Activated CD4-positive, alpha-beta T cell treated with anti-CD3 and anti-CD28 coated beads for 36 hours (primary cell): Measurements from ENCODE around the gene CAMK1D. TPM values are rescaled to one million over a fixed set of nuclear protein-coding genes. Genes with fewer than 3 reads are reported as not detected.
A peak's percentile ranks its signal among the peaks of the same experiment; 100 is the strongest.

Source experiments
- ATAC-seq: fragments of 200-7000 bp; cut with Tn5 transposase; one replicate; pipeline ENCODE4 v1.10.0; 2021; ENCODE audit warnings: mild to moderate bottlenecking, moderate library complexity
- CTCF ChIA-PET: fragments of 350-600 bp; sonication (Branson Sonifier 250); formaldehyde crosslinking; loops from one replicate; lab custom pipeline; 2021; ENCODE audit warnings: antibody characterized with exemption; lab: Charles Lee
- POLR2A ChIA-PET: fragments of 350-600 bp; sonication (Branson Sonifier 250); formaldehyde crosslinking; loops from one replicate; lab custom pipeline; 2021; ENCODE audit warnings: antibody characterized with exemption, inconsistent platforms; lab: Charles Lee
- DNase-seq: peaks from one replicate; pipeline ENCODE4 v3.0.0-alpha.2; 2020
- H3K27ac Mint-ChIP-seq: one replicate; pipeline ENCODE4 v1.8.0; 2021; ENCODE audit warnings: mixed read lengths
- H3K27me3 Mint-ChIP-seq: one replicate; pipeline ENCODE4 v1.8.0; 2021; ENCODE audit warnings: mixed read lengths
- H3K36me3 Mint-ChIP-seq: one replicate; pipeline ENCODE4 v1.8.0; 2021; ENCODE audit warnings: low read depth, mixed read lengths
- H3K4me1 Mint-ChIP-seq: one replicate; pipeline ENCODE4 v1.8.0; 2021; ENCODE audit warnings: mixed read lengths
- H3K4me3 Mint-ChIP-seq: one replicate; pipeline ENCODE4 v1.8.0; 2021; ENCODE audit warnings: mild to moderate bottlenecking, moderate library complexity, mixed read lengths
- H3K9me3 Mint-ChIP-seq: one replicate; pipeline ENCODE4 v1.8.0; 2021; ENCODE audit warnings: low read depth, mixed read lengths
- intact Hi-C, 2 experiments: fragments of 100-400 bp; cut with DNase I in 1 of 2; cut with micrococcal nuclease in 1 of 2; formaldehyde crosslinking; loops; one replicate each; pipeline versions ENCODE4 v1.14.2 to v1.15.1; 2022 to 2024; cut with DNase I, micrococcal nuclease
- total RNA-seq, 2 experiments: library from RNA; stranded (reverse); gene quantifications; one replicate each; pipeline ENCODE4 v1.2.3, GENCODE V29; 2021

Gene CAMK1D
- total RNA-seq, 2 experiments from 2014 or later: 16.0 to 16.3 TPM

DNA sequence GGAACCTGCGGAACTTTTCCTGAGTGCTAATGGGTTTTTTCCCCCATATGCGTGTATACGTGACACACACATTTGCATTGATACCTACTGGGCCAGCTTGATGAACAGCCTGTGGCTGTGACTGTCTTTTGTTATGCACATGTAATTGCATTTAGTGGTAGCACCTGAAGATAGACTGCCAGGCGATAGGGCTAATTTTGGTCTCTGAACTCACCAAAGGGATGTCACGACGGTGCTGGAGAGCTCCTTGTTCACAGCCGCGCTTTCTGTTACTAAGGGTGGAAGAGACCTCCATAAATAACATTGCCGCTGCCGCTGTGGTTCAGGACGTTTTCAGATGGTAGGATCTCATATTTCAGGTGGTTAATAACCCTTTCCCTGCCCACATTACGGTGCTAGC lies 133.2 kb downstream of the CAMK1D start:
- no peaks in the 10 kb centered on the region for H3K27me3 Mint-ChIP-seq
- DNase-seq (no peak), ATAC-seq (no peak)
- ChIA-PET POLR2A (interaction anchor here (0.5 kb wide), 2 partner anchors 92 to 130 kb away, joined by 3 to 4 read pairs; no protein-coding TSS in a partner anchor), CTCF (interaction anchor here (0.7 to 0.8 kb wide), 2 partner anchors 13 to 388 kb away, joined by 3 to 4 read pairs; no protein-coding TSS in a partner anchor)
- H3K9me3 Mint-ChIP-seq: peaks cover 1% of the 10 kb centered on the region
- no peak overlapping the region for H3K27ac Mint-ChIP-seq
- no peak overlapping the region for H3K4me3 Mint-ChIP-seq
- intact Hi-C loops: loop anchor here in 1 of 2 experiments (10.0 kb wide), 1 partner anchor 232 kb away; no protein-coding TSS in a partner anchor
- no peaks in the 10 kb centered on the region for H3K36me3 Mint-ChIP-seq
- H3K4me1 Mint-ChIP-seq: peaks cover 24% of the 10 kb centered on the region

DNA sequence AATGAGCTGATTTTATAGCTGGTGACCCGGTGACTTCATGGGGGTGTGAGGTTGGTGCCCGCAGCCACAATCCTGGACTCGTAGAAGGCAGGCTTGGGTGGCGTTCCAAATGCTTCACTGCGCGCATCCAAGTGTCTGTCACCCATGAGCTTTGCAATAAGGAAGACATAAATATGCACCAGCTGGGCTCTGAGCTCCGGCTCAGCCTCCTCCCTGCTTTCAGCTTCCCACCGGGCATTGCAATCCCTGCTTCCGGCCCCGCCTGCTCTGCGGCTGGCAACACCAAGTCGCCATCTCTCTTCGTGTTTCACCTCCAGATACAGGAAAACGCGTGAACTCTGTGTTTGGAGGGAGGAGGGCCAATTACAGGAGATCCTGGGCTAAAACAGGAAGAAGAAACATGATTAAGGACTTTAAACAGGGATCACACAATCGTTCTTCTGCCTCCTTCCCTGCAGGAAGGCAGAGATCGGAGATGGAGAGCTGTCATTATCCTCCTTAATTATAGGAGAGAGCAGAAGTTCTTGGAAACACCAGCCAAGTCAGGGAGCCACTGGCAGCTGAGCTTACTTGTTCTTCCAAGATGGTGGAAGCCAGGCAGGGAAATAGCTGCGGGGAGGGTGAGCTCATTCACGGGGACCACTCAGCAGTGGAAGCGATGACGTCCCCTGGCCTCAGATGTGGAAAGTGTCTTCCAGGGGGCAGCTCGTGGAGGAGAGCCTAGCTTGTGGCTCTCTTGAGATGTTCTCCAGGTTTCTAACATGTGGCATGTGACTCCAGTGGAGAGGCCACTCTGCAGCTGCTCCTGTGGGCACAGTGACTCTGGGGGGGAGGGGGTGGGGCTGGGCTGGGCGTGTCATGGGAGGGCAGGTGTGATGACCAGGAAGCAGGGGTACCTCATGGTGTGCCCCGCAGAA lies 134.9 kb downstream of the CAMK1D start:
- Mint-ChIP-seq H3K4me1 (peaks cover 21% of the 10 kb centered on the region), H3K27ac (peak overlapping the region; percentile 58), H3K4me3 (no peak overlapping the region), H3K27me3 (no peaks in the 10 kb centered on the region), H3K36me3 (no peaks in the 10 kb centered on the region), H3K9me3 (peaks cover 1% of the 10 kb centered on the region)
- no peak for ATAC-seq
- intact Hi-C loops: loop anchor here in 1 of 2 experiments (2.0 to 10.0 kb wide), 2 partner anchors 219 to 231 kb away; no protein-coding TSS in a partner anchor
- no peak for DNase-seq
- CTCF ChIA-PET: interaction anchor here (0.9 to 1.9 kb wide), 3 partner anchors 134 to 269 kb away, joined by 3 to 11 read pairs (median 8); no protein-coding TSS in a partner anchor
- POLR2A ChIA-PET: no interaction called here

GRCh38 chr10:12484941-12485805 lies 135.8 kb downstream of the CAMK1D start:
- ChIA-PET POLR2A (no interaction called here), CTCF (interaction anchor here (1.7 to 1.9 kb wide), 2 partner anchors 220 to 270 kb away, joined by 8 to 11 read pairs; no protein-coding TSS in a partner anchor)
- ATAC-seq: peak; percentile 82
- Mint-ChIP-seq H3K27me3 (no peaks in the 10 kb centered on the region), H3K9me3 (peaks cover 1% of the 10 kb centered on the region), H3K4me3 (peak overlapping the region; percentile 4), H3K27ac (peak overlapping the region; percentile 73), H3K4me1 (peaks cover 25% of the 10 kb centered on the region), H3K36me3 (no peaks in the 10 kb centered on the region)
- DNase-seq: peak; percentile 64
- intact Hi-C loops: loop anchor here (1.0 to 10.0 kb wide), 4 partner anchors 172 to 230 kb away; no protein-coding TSS in a partner anchor

DNA sequence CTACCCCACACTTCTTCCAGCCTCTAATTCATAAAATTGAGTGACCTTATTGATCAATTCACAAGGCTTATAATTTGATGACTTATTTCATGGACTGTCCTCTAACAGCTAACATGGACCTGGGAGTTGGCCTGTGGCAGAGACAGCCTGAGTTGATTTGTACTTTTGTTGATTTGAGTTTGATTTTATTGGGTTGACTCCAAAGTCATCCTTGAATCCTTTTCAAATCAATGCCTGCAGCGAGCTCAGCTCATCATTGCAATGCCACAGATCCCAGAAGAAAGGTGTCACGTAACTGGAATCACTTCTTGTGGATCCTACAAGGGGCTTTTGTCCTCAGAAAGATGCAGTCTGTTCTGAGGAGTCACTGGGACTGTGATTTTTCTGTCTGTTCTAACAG lies 138.0 kb downstream of the CAMK1D start:
- Mint-ChIP-seq H3K9me3 (no peaks in the 10 kb centered on the region), H3K4me3 (no peak overlapping the region), H3K36me3 (no peaks in the 10 kb centered on the region), H3K27ac (no peak overlapping the region), H3K27me3 (no peaks in the 10 kb centered on the region), H3K4me1 (peaks cover 28% of the 10 kb centered on the region)
- POLR2A ChIA-PET: no interaction called here
- DNase-seq (no peak), ATAC-seq (no peak)
- intact Hi-C loops: loop anchor here in 1 of 2 experiments (5.0 to 10.0 kb wide), 2 partner anchors 170 to 227 kb away; no protein-coding TSS in a partner anchor
- CTCF ChIA-PET: no interaction called here

- peaks cover 28% of the 10 kb centered on the region for H3K4me1 Mint-ChIP-seq
Measured at GRCh38 chr10:12488626-12489025, 139.3 kb downstream of the CAMK1D start.

GRCh38 chr10:12489357-12489756 lies 140.0 kb downstream of the CAMK1D start:
- ChIA-PET CTCF (interaction anchor here (0.7 kb wide), 1 partner anchor 226 kb away, joined by 3 read pairs; no protein-coding TSS in a partner anchor), POLR2A (interaction anchor here (0.6 kb wide), 1 partner anchor 162 kb away, joined by 3 read pairs; no protein-coding TSS in a partner anchor)
- Mint-ChIP-seq H3K4me1 (peaks cover 23% of the 10 kb centered on the region), H3K27ac (no peak overlapping the region), H3K9me3 (no peaks in the 10 kb centered on the region), H3K27me3 (no peaks in the 10 kb centered on the region), H3K4me3 (no peak overlapping the region), H3K36me3 (no peaks in the 10 kb centered on the region)
- ATAC-seq (no peak), DNase-seq (no peak)
- intact Hi-C loops: loop anchor here in 1 of 2 experiments (5.0 to 10.0 kb wide), 2 partner anchors 168 to 225 kb away; no protein-coding TSS in a partner anchor

More at GRCh38 chr10:12488626-12489025, 139.3 kb downstream of the CAMK1D start:
- no peaks in the 10 kb centered on the region for H3K36me3 Mint-ChIP-seq
- no peak overlapping the region for H3K4me3 Mint-ChIP-seq
- CTCF ChIA-PET: no interaction called here
- H3K27me3 Mint-ChIP-seq: no peaks in the 10 kb centered on the region
- POLR2A ChIA-PET: no interaction called here
- H3K9me3 Mint-ChIP-seq: no peaks in the 10 kb centered on the region
- DNase-seq (no peak), ATAC-seq (no peak)
- intact Hi-C loops: loop anchor here in 1 of 2 experiments (5.0 to 10.0 kb wide), 2 partner anchors 169 to 226 kb away; no protein-coding TSS in a partner anchor
- no peak overlapping the region for H3K27ac Mint-ChIP-seq

DNA sequence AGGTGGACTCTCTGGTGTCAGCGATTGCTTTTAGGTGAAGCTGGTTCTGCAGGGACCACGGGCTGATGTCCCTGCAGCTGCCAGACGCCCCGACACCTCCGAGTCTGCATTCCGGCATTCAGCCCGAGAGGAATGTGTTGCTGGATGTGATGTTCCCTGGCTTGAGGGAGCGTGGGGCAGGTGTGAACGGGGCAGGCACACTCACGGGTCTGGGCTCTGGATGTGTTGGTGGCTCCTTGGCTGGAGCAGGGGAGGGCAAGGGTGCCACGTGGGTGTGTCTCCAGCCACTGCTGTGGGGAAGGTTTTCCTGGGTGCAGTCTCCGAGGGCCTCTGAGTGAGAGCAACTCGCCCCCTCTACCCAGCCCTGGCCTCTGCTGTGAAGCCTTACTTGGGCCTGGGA lies 140.5 kb downstream of the CAMK1D start:
- Mint-ChIP-seq H3K4me3 (no peak overlapping the region), H3K4me1 (peaks cover 20% of the 10 kb centered on the region), H3K36me3 (no peaks in the 10 kb centered on the region), H3K27ac (no peak overlapping the region), H3K27me3 (no peaks in the 10 kb centered on the region), H3K9me3 (no peaks in the 10 kb centered on the region)
- CTCF ChIA-PET: interaction anchor here (0.7 kb wide), 1 partner anchor 226 kb away, joined by 3 read pairs; no protein-coding TSS in a partner anchor
- POLR2A ChIA-PET: interaction anchor here (0.6 kb wide), 1 partner anchor 162 kb away, joined by 3 read pairs; no protein-coding TSS in a partner anchor
- no peak for ATAC-seq
- no peak for DNase-seq
- intact Hi-C loops: loop anchor here in 1 of 2 experiments (5.0 to 10.0 kb wide), 2 partner anchors 167 to 225 kb away; no protein-coding TSS in a partner anchor

DNA sequence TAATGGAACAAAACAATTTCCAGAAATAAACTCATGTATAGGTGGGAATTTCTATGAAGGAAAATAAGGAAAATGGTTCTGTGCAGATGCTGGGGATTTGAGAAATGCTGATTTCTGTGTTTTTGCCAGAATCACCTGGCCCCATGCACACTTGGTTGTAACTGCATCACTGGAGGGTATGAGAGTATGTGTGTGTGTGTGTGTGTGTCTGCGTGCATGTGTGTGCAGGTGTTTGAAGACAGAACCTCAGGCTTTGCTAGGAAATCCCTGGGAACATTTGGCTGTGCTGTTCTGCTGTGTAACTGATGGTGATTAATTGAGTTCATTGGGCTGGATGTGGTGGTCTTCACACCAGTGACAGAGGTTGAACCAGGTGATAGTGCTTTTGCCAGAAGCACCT lies 141.6 kb downstream of the CAMK1D start:
- intact Hi-C loops: no loop called here
- no peak overlapping the region for H3K4me3 Mint-ChIP-seq
- H3K9me3 Mint-ChIP-seq: no peaks in the 10 kb centered on the region
- ATAC-seq (no peak), DNase-seq (no peak)
- POLR2A ChIA-PET: no interaction called here
- H3K36me3 Mint-ChIP-seq: no peaks in the 10 kb centered on the region
- peaks cover 13% of the 10 kb centered on the region for H3K4me1 Mint-ChIP-seq
- no peaks in the 10 kb centered on the region for H3K27me3 Mint-ChIP-seq
- CTCF ChIA-PET: no interaction called here
- H3K27ac Mint-ChIP-seq: no peak overlapping the region

- H3K36me3 Mint-ChIP-seq: no peaks in the 10 kb centered on the region
- ChIA-PET POLR2A (no interaction called here), CTCF (no interaction called here)
- no peak overlapping the region for H3K27ac Mint-ChIP-seq
- ATAC-seq: no peak
- H3K4me3 Mint-ChIP-seq: no peak overlapping the region
- peaks cover 10% of the 10 kb centered on the region for H3K4me1 Mint-ChIP-seq
- no peak for DNase-seq
- H3K27me3 Mint-ChIP-seq: no peaks in the 10 kb centered on the region
- H3K9me3 Mint-ChIP-seq: no peaks in the 10 kb centered on the region
- intact Hi-C loops: no loop called here
Measured at GRCh38 chr10:12491491-12491890, 142.1 kb downstream of the CAMK1D start.

GRCh38 chr10:12492016-12492415 lies 142.7 kb downstream of the CAMK1D start:
- Mint-ChIP-seq H3K27ac (no peak overlapping the region), H3K9me3 (no peaks in the 10 kb centered on the region), H3K4me3 (no peak overlapping the region), H3K36me3 (no peaks in the 10 kb centered on the region), H3K27me3 (no peaks in the 10 kb centered on the region), H3K4me1 (peaks cover 10% of the 10 kb centered on the region)
- ChIA-PET POLR2A (no interaction called here), CTCF (no interaction called here)
- ATAC-seq (no peak), DNase-seq (no peak)
- intact Hi-C loops: no loop called here
